Ishikawa (cell line): ENCODE measurements around the gene GMDS.

Experiments used
- CEBPB ChIP-seq: IDR thresholded peaks from 2 replicates; pipeline ENCODE4 v1.6.1; 2012
- CREB1 ChIP-seq: IDR thresholded peaks from 2 replicates; pipeline ENCODE4 v1.6.1; 2012; ENCODE audit warnings: low read depth
- EGR1 ChIP-seq: IDR thresholded peaks from 2 replicates; pipeline ENCODE4 v1.6.1; 2012
- EP300 ChIP-seq: IDR thresholded peaks from 2 replicates; pipeline ENCODE4 v1.6.1; 2012; ENCODE audit warnings: borderline replicate concordance
- FOXM1 ChIP-seq: IDR thresholded peaks from 2 replicates; pipeline ENCODE4 v1.6.1; 2012; ENCODE audit warnings: low read depth, borderline replicate concordance
- NFIC ChIP-seq: IDR thresholded peaks from 2 replicates; pipeline ENCODE4 v1.6.1; 2012
- RAD21 ChIP-seq: IDR thresholded peaks from 2 replicates; pipeline ENCODE4 v1.6.1; 2012; ENCODE audit warnings: low read depth
- TAF1 ChIP-seq: IDR thresholded peaks from 2 replicates; pipeline ENCODE4 v1.6.1; 2012; ENCODE audit warnings: low read depth, mild to moderate bottlenecking
- TCF12 ChIP-seq: IDR thresholded peaks from 2 replicates; pipeline ENCODE4 v1.6.1; 2012; ENCODE audit warnings: low read depth
- TEAD4 ChIP-seq: IDR thresholded peaks from 2 replicates; pipeline ENCODE4 v1.6.1; 2012
- USF1 ChIP-seq: IDR thresholded peaks from 2 replicates; pipeline ENCODE4 v1.6.1; 2012
- YY1 ChIP-seq: IDR thresholded peaks from 2 replicates; pipeline ENCODE4 v1.6.1; 2012; ENCODE audit warnings: low read depth
- ZBTB7A ChIP-seq: IDR thresholded peaks from 2 replicates; pipeline ENCODE4 v1.6.1; 2012; ENCODE audit warnings: low read depth
- TF ChIP-seq, protein P1 (sequence below): IDR thresholded peaks from 2 replicates; pipeline ENCODE4 v1.6.1; 2012
- TF ChIP-seq, protein P2 (sequence below): IDR thresholded peaks from 2 replicates; pipeline ENCODE4 v1.6.1; 2012; ENCODE audit warnings: low read depth, mild to moderate bottlenecking

The GMDS gene

GRCh38 chr6:1696463-1696850, 548.9 kb downstream of the GMDS start:
- no peak for TF ChIP-seq YY1
- TF ChIP-seq RAD21, result no peak
- no peak for TF ChIP-seq NFIC
- TF ChIP-seq, protein P1, sequence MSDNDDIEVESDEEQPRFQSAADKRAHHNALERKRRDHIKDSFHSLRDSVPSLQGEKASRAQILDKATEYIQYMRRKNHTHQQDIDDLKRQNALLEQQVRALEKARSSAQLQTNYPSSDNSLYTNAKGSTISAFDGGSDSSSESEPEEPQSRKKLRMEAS, result no peak

DNA sequence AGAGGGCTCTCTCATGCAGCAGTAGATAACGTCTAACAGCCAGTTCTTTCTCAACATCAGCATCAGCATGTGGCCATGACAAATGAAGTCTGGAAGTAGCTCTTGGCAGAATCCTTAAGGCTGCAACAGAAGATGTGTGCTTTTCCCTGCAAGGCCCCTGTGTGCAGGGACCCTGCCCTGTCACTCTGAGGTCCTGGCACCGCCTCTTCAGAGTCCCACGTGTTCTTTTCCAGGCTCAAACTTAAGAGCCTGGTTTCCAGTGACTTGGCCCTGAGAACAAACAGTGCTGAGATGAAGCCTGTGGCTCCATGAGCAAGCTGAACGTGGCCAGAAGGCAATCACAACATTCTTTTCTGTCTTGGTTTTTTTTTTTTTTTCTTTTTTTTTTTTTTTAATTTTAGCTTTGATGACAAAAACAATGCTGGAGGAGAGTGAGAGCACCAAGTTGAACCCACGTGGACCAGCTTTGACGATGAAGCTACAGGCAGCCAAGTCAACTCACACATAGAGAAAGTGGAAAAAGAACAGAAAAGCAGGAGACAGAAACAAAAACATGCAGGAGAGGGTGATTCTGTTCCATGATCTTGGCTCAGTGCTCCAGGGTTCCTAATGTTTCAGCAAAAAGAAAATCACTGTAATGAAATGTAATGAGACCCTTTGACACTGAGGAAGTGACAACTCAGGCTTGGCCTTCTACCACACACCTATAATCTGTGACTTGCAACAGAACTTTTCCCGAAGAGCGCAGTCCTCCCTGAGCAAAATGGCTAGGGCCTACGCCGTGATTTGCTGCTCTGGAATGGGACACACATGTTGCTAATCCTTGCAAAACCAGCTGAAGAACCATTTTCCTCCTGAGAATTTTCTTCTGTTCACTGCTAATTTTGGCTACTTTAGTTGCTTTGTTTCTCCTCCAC, 549.6 kb downstream of the GMDS start:
- no peak for TF ChIP-seq USF1
- TF ChIP-seq YY1, result no peak
- no peak for TF ChIP-seq EGR1
- TF ChIP-seq CEBPB, result no peak

DNA sequence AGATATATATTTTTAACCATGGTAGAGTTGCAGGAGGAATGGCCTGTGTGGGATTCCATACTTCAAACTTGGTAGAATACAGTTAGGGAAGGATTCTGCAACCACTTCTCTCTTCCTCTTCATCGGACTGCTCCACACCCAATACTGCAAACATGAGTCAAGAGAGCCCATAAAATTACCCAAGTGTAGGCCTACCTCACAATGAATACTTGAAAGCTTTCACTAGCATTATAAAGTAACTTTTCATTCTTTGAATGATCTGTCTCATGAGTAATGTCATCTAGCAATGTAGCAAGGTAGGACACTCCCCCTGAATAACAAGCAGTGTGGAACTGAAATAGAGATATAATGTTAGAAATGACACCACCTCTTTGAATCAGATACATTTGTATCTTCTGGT, 556.3 kb downstream of the GMDS start:
- TF ChIP-seq FOXM1, result no peak
- no peak for TF ChIP-seq TCF12
- 0 out of 2 replicates have a peak, but pooled peaks have one; percentile 5 for TF ChIP-seq CEBPB
- no peak for TF ChIP-seq NFIC

DNA sequence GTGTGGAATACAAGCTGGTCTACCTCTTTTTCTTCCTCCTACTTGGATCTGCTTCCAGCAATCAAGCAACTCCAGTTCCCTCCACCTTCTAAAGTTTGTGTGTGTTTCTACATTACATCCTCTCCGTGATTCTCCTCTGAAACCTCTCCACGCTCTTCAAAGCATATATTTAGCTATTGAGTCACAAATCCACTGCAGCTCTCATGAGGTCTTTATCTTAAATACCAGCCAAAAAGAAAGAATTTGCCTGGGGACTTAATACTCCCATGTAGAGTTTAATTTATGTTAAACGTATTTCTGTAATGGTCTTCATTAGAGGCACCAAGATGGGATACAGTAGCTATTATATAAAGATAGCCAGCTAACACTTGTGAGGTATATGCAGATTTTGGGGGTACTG, 557.0 kb downstream of the GMDS start:
- TF ChIP-seq CEBPB, result no peak
- no peak for TF ChIP-seq NFIC
- no peak for TF ChIP-seq RAD21
- no peak for TF ChIP-seq EGR1
- no peak for TF ChIP-seq TAF1
- TF ChIP-seq TCF12, result no peak
- no peak for TF ChIP-seq CREB1
- no peak for TF ChIP-seq EP300
- no peak for TF ChIP-seq USF1
- TF ChIP-seq YY1, result no peak
- no peak for TF ChIP-seq ZBTB7A
- TF ChIP-seq, protein P1, result no peak
- TF ChIP-seq FOXM1, result no peak
- TF ChIP-seq TEAD4, result no peak

- TF ChIP-seq, protein P2, sequence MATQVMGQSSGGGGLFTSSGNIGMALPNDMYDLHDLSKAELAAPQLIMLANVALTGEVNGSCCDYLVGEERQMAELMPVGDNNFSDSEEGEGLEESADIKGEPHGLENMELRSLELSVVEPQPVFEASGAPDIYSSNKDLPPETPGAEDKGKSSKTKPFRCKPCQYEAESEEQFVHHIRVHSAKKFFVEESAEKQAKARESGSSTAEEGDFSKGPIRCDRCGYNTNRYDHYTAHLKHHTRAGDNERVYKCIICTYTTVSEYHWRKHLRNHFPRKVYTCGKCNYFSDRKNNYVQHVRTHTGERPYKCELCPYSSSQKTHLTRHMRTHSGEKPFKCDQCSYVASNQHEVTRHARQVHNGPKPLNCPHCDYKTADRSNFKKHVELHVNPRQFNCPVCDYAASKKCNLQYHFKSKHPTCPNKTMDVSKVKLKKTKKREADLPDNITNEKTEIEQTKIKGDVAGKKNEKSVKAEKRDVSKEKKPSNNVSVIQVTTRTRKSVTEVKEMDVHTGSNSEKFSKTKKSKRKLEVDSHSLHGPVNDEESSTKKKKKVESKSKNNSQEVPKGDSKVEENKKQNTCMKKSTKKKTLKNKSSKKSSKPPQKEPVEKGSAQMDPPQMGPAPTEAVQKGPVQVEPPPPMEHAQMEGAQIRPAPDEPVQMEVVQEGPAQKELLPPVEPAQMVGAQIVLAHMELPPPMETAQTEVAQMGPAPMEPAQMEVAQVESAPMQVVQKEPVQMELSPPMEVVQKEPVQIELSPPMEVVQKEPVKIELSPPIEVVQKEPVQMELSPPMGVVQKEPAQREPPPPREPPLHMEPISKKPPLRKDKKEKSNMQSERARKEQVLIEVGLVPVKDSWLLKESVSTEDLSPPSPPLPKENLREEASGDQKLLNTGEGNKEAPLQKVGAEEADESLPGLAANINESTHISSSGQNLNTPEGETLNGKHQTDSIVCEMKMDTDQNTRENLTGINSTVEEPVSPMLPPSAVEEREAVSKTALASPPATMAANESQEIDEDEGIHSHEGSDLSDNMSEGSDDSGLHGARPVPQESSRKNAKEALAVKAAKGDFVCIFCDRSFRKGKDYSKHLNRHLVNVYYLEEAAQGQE, result peak; percentile 37; the same call in 1 of the 2 replicates
- no peak for TF ChIP-seq YY1
Observed at GRCh38 chr6:1687402-1687801, 558.0 kb downstream of the GMDS start.

GRCh38 chr6:1686117-1687098, 559.0 kb downstream of the GMDS start:
- TF ChIP-seq TCF12 (peak; percentile 39; the same call in 1 of the 2 replicates), TEAD4 (peak; percentile 55), RAD21 (peak; percentile 41), NFIC (peak; percentile 51), EP300 (0 out of 2 replicates have a peak, but pooled peaks have one; percentile 11)
- TF ChIP-seq, protein P1, result no peak
- TF ChIP-seq, protein P2, result no peak
